Measurements from ENCODE around the gene OSBPL8.

The OSBPL8 gene

GRCh38 chr12:76571256-76571655 is 11.7 kb upstream of the OSBPL8 start:
- no peak overlapping the region for H3K27ac ChIP-seq (ENCODE audit: low read length)
- H3K4me3 ChIP-seq (ENCODE audit: low read length), result no peak overlapping the region
- no peaks in the 10 kb centered on the region for H3K27me3 ChIP-seq (ENCODE audit: control insufficient read depth, insufficient read depth, low read length)
- no peaks in the 10 kb centered on the region for H3K36me3 ChIP-seq (ENCODE audit: control insufficient read depth, insufficient read depth, low read length)
- no peak for DNase-seq (ENCODE audit: low read depth, low spot score)
- no CpG with 5 or more reads among the region's 3 CpGs for WGBS (ENCODE audit: insufficient coverage, insufficient read length)
- no peaks in the 10 kb centered on the region for H3K4me1 ChIP-seq (ENCODE audit: control insufficient read depth, insufficient read depth, low read length)
- peaks cover 1% of the 10 kb centered on the region; the same call in 1 of the 2 replicates for H3K9me3 ChIP-seq (ENCODE audit: control insufficient read depth, insufficient read depth, low read length)

GRCh38 chr12:76569685-76570604 is 10.4 kb upstream of the OSBPL8 start:
- H3K27me3 ChIP-seq (ENCODE audit: control insufficient read depth, insufficient read depth, low read length), result no peaks in the 10 kb centered on the region
- H3K36me3 ChIP-seq (ENCODE audit: control insufficient read depth, insufficient read depth, low read length), result no peaks in the 10 kb centered on the region
- H3K4me1 ChIP-seq (ENCODE audit: control insufficient read depth, insufficient read depth, low read length), result no peaks in the 10 kb centered on the region
- no peak for DNase-seq (ENCODE audit: low read depth, low spot score)
- H3K9me3 ChIP-seq (ENCODE audit: control insufficient read depth, insufficient read depth, low read length), result peaks cover 1% of the 10 kb centered on the region; the same call in 1 of the 2 replicates
- H3K4me3 ChIP-seq (ENCODE audit: low read length), result no peak overlapping the region
- WGBS (ENCODE audit: insufficient coverage, insufficient read length), result no CpG with 5 or more reads among the region's 4 CpGs
- H3K27ac ChIP-seq (ENCODE audit: low read length), result no peak overlapping the region

- no peaks in the 10 kb centered on the region for H3K4me1 ChIP-seq (ENCODE audit: control insufficient read depth, insufficient read depth, low read length)
- H3K27ac ChIP-seq (ENCODE audit: low read length), result no peak overlapping the region
- H3K4me3 ChIP-seq (ENCODE audit: low read length), result no peak overlapping the region
- DNase-seq (ENCODE audit: low read depth, low spot score), result no peak
- peaks cover 1% of the 10 kb centered on the region; the same call in 1 of the 2 replicates for H3K9me3 ChIP-seq (ENCODE audit: control insufficient read depth, insufficient read depth, low read length)
- no peaks in the 10 kb centered on the region for H3K27me3 ChIP-seq (ENCODE audit: control insufficient read depth, insufficient read depth, low read length)
- H3K36me3 ChIP-seq (ENCODE audit: control insufficient read depth, insufficient read depth, low read length), result no peaks in the 10 kb centered on the region
- no CpG with 5 or more reads among the region's 3 CpGs for WGBS (ENCODE audit: insufficient coverage, insufficient read length)
These were observed 9.4 kb upstream of the OSBPL8 start for GRCh38 chr12:76568888-76569551.

- H3K4me1 ChIP-seq (ENCODE audit: control insufficient read depth, insufficient read depth, low read length), result no peaks in the 10 kb centered on the region
- no peaks in the 10 kb centered on the region for H3K9me3 ChIP-seq (ENCODE audit: control insufficient read depth, insufficient read depth, low read length)
- no peak overlapping the region for H3K4me3 ChIP-seq (ENCODE audit: low read length)
- WGBS (ENCODE audit: insufficient coverage, insufficient read length), result no CpG with 5 or more reads among the region's 3 CpGs
- no peaks in the 10 kb centered on the region for H3K36me3 ChIP-seq (ENCODE audit: control insufficient read depth, insufficient read depth, low read length)
- DNase-seq (ENCODE audit: low read depth, low spot score), result no peak
- no peak overlapping the region for H3K27ac ChIP-seq (ENCODE audit: low read length)
- no peaks in the 10 kb centered on the region for H3K27me3 ChIP-seq (ENCODE audit: control insufficient read depth, insufficient read depth, low read length)
These were observed 8.6 kb upstream of the OSBPL8 start for GRCh38 chr12:76568130-76568529.

- Histone ChIP-seq H3K9me3 (ENCODE audit: control insufficient read depth, insufficient read depth, low read length) (no peaks in the 10 kb centered on the region), H3K27me3 (ENCODE audit: control insufficient read depth, insufficient read depth, low read length) (no peaks in the 10 kb centered on the region), H3K36me3 (ENCODE audit: control insufficient read depth, insufficient read depth, low read length) (no peaks in the 10 kb centered on the region), H3K4me3 (ENCODE audit: low read length) (no peak overlapping the region), H3K4me1 (ENCODE audit: control insufficient read depth, insufficient read depth, low read length) (no peaks in the 10 kb centered on the region), H3K27ac (ENCODE audit: low read length) (no peak overlapping the region)
- DNase-seq (ENCODE audit: low read depth, low spot score), result no peak
- no CpG with 5 or more reads among the region's 2 CpGs for WGBS (ENCODE audit: insufficient coverage, insufficient read length)
These were observed 3.5 kb upstream of the OSBPL8 start for GRCh38 chr12:76563061-76563460.

- WGBS (ENCODE audit: insufficient coverage, insufficient read length), result no CpG with 5 or more reads among the region's 3 CpGs
- Histone ChIP-seq H3K4me1 (ENCODE audit: control insufficient read depth, insufficient read depth, low read length) (no peaks in the 10 kb centered on the region), H3K4me3 (ENCODE audit: low read length) (no peak overlapping the region), H3K9me3 (ENCODE audit: control insufficient read depth, insufficient read depth, low read length) (no peaks in the 10 kb centered on the region), H3K36me3 (ENCODE audit: control insufficient read depth, insufficient read depth, low read length) (no peaks in the 10 kb centered on the region), H3K27me3 (ENCODE audit: control insufficient read depth, insufficient read depth, low read length) (no peaks in the 10 kb centered on the region), H3K27ac (ENCODE audit: low read length) (no peak overlapping the region)
- DNase-seq (ENCODE audit: low read depth, low spot score), result no peak
These were observed 2.6 kb upstream of the OSBPL8 start for GRCh38 chr12:76562130-76562529.

- no peak for DNase-seq (ENCODE audit: low read depth, low spot score)
- peak overlapping the region; percentile 87; the same call in 1 of the 2 replicates for H3K4me3 ChIP-seq (ENCODE audit: low read length)
- H3K9me3 ChIP-seq (ENCODE audit: control insufficient read depth, insufficient read depth, low read length), result no peaks in the 10 kb centered on the region
- H3K4me1 ChIP-seq (ENCODE audit: control insufficient read depth, insufficient read depth, low read length), result no peaks in the 10 kb centered on the region
- H3K36me3 ChIP-seq (ENCODE audit: control insufficient read depth, insufficient read depth, low read length), result no peaks in the 10 kb centered on the region
- WGBS (ENCODE audit: insufficient coverage, insufficient read length), result no CpG with 5 or more reads among the region's 8 CpGs
- no peaks in the 10 kb centered on the region for H3K27me3 ChIP-seq (ENCODE audit: control insufficient read depth, insufficient read depth, low read length)
- no peak overlapping the region for H3K27ac ChIP-seq (ENCODE audit: low read length)
These were observed 518 bp upstream of the OSBPL8 start for GRCh38 chr12:76560086-76560491.

GRCh38 chr12:76558684-76559399 is 729 bp downstream of the OSBPL8 start:
- WGBS (ENCODE audit: insufficient coverage, insufficient read length), result no CpG with 5 or more reads among the region's 33 CpGs
- no peaks in the 10 kb centered on the region for H3K27me3 ChIP-seq (ENCODE audit: control insufficient read depth, insufficient read depth, low read length)
- no peak for DNase-seq (ENCODE audit: low read depth, low spot score)
- no peak overlapping the region for H3K27ac ChIP-seq (ENCODE audit: low read length)
- H3K4me3 ChIP-seq (ENCODE audit: low read length), result peak overlapping the region; percentile 87
- no peaks in the 10 kb centered on the region for H3K9me3 ChIP-seq (ENCODE audit: control insufficient read depth, insufficient read depth, low read length)
- no peaks in the 10 kb centered on the region for H3K36me3 ChIP-seq (ENCODE audit: control insufficient read depth, insufficient read depth, low read length)
- no peaks in the 10 kb centered on the region for H3K4me1 ChIP-seq (ENCODE audit: control insufficient read depth, insufficient read depth, low read length)

GRCh38 chr12:76556368-76556767 is 3.2 kb downstream of the OSBPL8 start:
- H3K27ac ChIP-seq (ENCODE audit: low read length), result no peak overlapping the region
- no peaks in the 10 kb centered on the region for H3K9me3 ChIP-seq (ENCODE audit: control insufficient read depth, insufficient read depth, low read length)
- DNase-seq (ENCODE audit: low read depth, low spot score), result no peak
- 0 out of 2 replicates have a peak, but pooled peaks cover 1% of the 10 kb centered on the region for H3K4me1 ChIP-seq (ENCODE audit: control insufficient read depth, insufficient read depth, low read length)
- no CpG with 5 or more reads among the region's 4 CpGs for WGBS (ENCODE audit: insufficient coverage, insufficient read length)
- H3K4me3 ChIP-seq (ENCODE audit: low read length), result no peak overlapping the region
- H3K36me3 ChIP-seq (ENCODE audit: control insufficient read depth, insufficient read depth, low read length), result no peaks in the 10 kb centered on the region
- H3K27me3 ChIP-seq (ENCODE audit: control insufficient read depth, insufficient read depth, low read length), result no peaks in the 10 kb centered on the region

- no peaks in the 10 kb centered on the region for H3K36me3 ChIP-seq (ENCODE audit: control insufficient read depth, insufficient read depth, low read length)
- no peak overlapping the region for H3K4me3 ChIP-seq (ENCODE audit: low read length)
- no peaks in the 10 kb centered on the region for H3K9me3 ChIP-seq (ENCODE audit: control insufficient read depth, insufficient read depth, low read length)
- no peak overlapping the region for H3K27ac ChIP-seq (ENCODE audit: low read length)
- H3K4me1 ChIP-seq (ENCODE audit: control insufficient read depth, insufficient read depth, low read length), result 0 out of 2 replicates have a peak, but pooled peaks cover 1% of the 10 kb centered on the region
- no peak for DNase-seq (ENCODE audit: low read depth, low spot score)
- no peaks in the 10 kb centered on the region for H3K27me3 ChIP-seq (ENCODE audit: control insufficient read depth, insufficient read depth, low read length)
- no CpG with 5 or more reads among the region's 2 CpGs for WGBS (ENCODE audit: insufficient coverage, insufficient read length)
These were observed 3.8 kb downstream of the OSBPL8 start for GRCh38 chr12:76555797-76556196.

Measured in iPS DF 6.9 (cell line).